AG09309 (cell line): Measurements from ENCODE around the gene ADAMTSL3.

Source experiments
- DNase-seq: peaks from one replicate; pipeline ENCODE4 v3.0.0-alpha.2; 2010; ENCODE audit warnings: low read depth
- H3K4me3 ChIP-seq: 2 replicates; pipeline ENCODE4 v1.5.1; 2011; ENCODE audit warnings: mild to moderate bottlenecking, low read depth, low read length, moderate library complexity; ENCODE audit not compliant: control insufficient read depth
- CTCF ChIP-seq: IDR thresholded peaks from 2 replicates; pipeline ENCODE4 v1.5.1; 2011; ENCODE audit warnings: mild to moderate bottlenecking, low read depth, low read length, inconsistent platforms; ENCODE audit not compliant: insufficient read depth, control insufficient read depth; ENCODE audit errors: missing control alignments

The ADAMTSL3 gene

GRCh38 chr15:83659417-83659812 lies 5.5 kb downstream of the ADAMTSL3 start:
- TF ChIP-seq CTCF = no peak
- no peak for DNase-seq

DNA sequence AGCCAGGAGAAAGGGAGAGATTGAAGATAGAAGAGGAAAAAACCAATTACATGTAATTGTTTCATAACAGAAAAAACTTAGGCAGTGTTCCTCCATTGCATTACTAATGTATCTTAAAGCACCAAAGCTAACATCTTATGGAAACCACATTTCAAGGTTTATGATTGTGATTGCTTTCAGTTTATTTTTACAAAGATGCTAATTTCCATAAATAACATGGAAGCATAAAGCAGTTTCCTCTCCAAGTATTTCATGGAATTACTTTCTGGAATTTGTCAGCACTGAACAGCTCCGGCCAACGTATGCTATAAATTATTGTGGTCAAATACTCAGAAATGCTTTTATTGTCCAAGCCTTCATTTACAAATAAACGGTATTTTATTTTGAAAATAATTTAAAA lies 11.6 kb downstream of the ADAMTSL3 start:
- no peak for DNase-seq
- TF ChIP-seq CTCF = no peak
- H3K4me3 ChIP-seq = no peak overlapping the region

More at GRCh38 chr15:83659417-83659812, 5.5 kb downstream of the ADAMTSL3 start:
- H3K4me3 ChIP-seq = no peak overlapping the region

DNA sequence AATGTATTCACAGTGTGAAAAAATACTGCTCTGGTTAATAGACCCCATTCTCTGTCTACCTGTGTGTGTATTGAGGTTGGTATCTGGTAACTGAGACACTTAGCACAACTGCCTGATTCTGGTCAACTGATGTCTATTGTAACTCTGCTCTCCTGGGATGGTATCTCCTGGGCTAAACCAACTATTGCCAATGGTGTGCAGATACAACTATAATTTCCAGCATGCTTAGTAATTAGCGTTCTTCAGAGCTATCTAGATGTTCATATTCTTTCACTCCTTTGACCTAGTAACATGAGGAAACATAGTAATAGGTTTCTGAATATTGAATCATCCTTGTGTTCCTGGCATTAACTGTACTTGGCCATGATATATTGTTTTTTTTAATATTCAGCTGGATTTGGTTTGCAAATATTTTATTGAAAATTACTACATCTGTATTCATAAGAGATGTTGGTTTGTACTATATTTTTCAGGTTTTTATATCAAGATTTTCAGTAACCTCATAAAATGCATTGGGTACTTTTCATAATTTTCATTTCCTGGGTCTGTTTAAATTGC lies 16.8 kb downstream of the ADAMTSL3 start:
- no peak for DNase-seq
- TF ChIP-seq CTCF = no peak
- H3K4me3 ChIP-seq = no peak overlapping the region

DNA sequence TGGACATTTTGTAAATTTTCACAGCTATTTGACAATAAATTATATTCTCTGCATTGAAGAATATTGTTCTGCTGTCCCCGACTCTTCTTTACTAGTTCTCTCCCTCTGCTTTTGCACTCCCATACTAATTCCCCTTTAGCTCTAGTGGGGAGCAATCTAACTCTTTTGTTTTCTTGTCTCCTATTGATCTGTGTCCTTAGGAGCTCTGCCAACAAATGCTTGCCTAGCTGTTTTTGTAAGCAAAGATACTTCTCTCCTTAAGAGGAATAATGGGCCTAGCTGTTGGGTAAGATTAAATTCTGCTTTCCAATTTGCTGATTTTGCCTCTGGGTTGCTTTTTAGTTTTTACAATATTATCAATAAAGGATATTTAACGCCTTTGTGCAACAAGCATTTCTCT lies 17.7 kb downstream of the ADAMTSL3 start:
- TF ChIP-seq CTCF = no peak
- DNase-seq = no peak
- no peak overlapping the region for H3K4me3 ChIP-seq

DNA sequence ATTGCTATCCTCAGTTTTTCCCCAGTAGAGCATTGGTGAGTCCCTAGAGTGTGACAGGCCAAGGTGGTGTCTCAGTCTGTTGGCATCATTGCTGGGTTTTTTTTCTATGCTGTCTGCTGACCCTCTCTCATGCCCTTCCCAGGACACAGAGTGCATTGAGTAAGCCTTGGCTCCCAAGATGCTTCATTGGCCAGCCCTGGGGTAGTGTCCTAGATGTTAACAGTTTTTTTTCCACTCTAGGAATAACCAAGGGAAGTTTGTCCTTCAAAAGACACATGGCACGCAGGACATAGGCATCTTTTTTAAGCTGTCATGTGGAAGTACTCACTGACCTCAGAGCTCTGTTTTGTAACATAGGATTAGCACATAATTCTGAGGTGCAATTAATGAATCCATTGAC lies 19.5 kb downstream of the ADAMTSL3 start:
- TF ChIP-seq CTCF = no peak
- H3K4me3 ChIP-seq = no peak overlapping the region
- DNase-seq = no peak

- no peak for DNase-seq
- H3K4me3 ChIP-seq = no peak overlapping the region
- no peak for TF ChIP-seq CTCF
These were observed 28.7 kb downstream of the ADAMTSL3 start for GRCh38 chr15:83682476-83683088.
